GM20000 (cell line): Measurements from ENCODE around the gene NSF.

Experiments used
- DNase-seq: peaks from one replicate; pipeline ENCODE4 v3.0.0; 2012; ENCODE audit warnings: low spot score
- CTCF ChIP-seq: IDR thresholded peaks from 2 replicates; pipeline ENCODE4 v1.5.1; 2012; ENCODE audit warnings: mild to moderate bottlenecking, control low read depth; ENCODE audit errors: extremely low read depth, missing control alignments

NSF gene

GRCh38 chr17:46794318-46794717 is 203.8 kb downstream of the NSF start:
- TF ChIP-seq CTCF, result no peak
- DNase-seq, result no peak

- no peak for DNase-seq
- no peak for TF ChIP-seq CTCF
Observed at GRCh38 chr17:46795379-46795952, 205.0 kb downstream of the NSF start.

DNA sequence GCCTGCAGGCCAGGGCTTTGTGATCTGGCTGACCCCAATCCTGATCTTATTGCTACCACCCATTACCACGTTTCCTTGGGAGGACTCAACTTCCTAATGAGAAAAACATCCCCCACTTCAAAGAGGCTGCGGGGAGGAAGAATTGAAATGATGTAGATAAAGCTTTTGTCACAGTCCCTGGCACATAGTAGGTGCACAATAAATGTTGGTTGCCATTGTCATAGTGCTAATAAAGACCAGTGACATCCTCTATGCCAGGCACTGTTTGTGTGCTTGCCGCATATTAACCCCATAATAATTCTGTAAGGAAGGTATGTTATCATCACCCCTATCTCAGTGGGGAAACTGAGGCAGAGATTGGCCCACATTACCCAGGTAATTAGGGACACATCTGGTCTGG is 205.6 kb downstream of the NSF start:
- DNase-seq, result no peak
- TF ChIP-seq CTCF, result no peak

DNA sequence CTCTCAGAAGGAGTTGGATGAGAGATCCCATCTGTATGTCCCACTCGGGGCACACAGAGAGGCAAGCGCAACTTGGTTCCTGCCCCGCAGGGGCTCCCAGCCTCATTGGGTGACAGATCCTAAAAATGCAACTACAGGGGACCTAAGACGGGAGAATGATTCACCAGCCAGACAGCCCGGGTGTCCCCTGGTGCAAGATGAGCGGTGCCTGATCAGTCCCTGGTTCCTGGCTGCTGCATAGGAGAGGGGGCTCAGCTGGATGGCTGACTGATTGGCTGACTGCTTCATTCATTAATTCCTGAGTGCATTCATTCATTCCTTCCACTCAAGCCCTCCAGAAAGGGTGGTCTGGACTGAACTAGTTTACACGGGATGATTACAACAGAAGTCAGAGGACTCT is 206.1 kb downstream of the NSF start:
- TF ChIP-seq CTCF, result no peak
- no peak for DNase-seq

- DNase-seq, result no peak
- TF ChIP-seq CTCF, result no peak
Observed at GRCh38 chr17:46796956-46797530, 206.6 kb downstream of the NSF start.

DNA sequence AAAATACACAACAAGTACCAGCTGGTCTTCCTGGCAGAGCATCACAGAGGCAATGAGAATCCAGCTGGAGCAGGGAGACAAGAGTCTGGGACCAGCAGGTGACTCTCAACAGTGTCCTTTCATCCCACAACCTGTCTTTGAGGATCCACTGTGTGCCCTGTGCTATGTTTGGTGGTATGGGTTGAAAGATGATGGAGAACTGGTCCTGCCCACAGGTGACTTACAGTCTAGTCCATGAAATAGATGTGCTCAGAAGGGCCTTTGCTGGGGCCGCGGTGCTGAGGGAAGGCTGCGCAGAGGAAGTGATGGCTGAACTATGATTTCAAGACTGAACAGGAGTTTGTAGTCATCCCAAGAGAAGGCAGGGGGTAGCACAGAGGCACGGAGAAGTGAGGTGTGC is 210.1 kb downstream of the NSF start:
- TF ChIP-seq CTCF, result no peak
- no peak for DNase-seq

DNA sequence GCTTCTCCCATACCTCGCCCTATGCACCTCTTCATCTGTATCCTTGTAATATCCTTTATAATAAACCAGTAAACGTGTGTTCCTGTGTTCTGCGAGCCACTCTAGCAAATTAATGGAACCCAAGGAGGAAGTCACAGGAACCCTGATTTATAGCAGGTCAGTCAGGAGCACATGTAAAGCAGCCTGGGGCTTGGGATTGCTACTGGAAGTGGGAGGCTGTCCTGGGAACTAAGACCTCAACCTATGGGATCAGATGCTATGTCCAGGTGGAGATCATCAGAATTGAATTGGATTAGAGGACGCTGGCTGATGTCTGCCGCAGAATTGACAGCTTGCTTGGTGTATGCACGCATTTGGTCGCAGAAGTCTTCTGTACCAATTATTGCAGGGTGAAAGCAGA is 212.3 kb downstream of the NSF start:
- no peak for TF ChIP-seq CTCF
- DNase-seq, result no peak
